K562 (cell line): ENCODE data around the gene CDC27.

Source experiments
- CTCF ChIP-seq, 3 experiments: IDR thresholded peaks in 2 of 3; conservative IDR thresholded peaks in 1 of 3; 2 replicates each; pipeline ENCODE4 v1.5.1; 2011 to 2012; ENCODE audit warnings: low read length in 3 of 3, mild to moderate bottlenecking in 3 of 3, control low read depth in 2 of 3, improper control_type of control experiment in 1 of 3, inconsistent platforms in 1 of 3, low read depth in 1 of 3, mixed read lengths in 1 of 3, moderate library complexity in 1 of 3; ENCODE audit not compliant: insufficient read depth in 2 of 3
- EZH2 ChIP-seq: IDR thresholded peaks from 2 replicates; pipeline ENCODE4 v1.6.1; 2012; ENCODE audit warnings: low read depth, mild to moderate bottlenecking, inconsistent platforms, low read length, borderline replicate concordance
- LEF1 ChIP-seq: fragments of 450-650 bp; IDR thresholded peaks from 2 replicates; pipeline ENCODE4 v1.6.1; 2016; ENCODE audit warnings: mild to moderate bottlenecking
- NFATC3 ChIP-seq: fragments of 450-650 bp; IDR thresholded peaks from 2 replicates; pipeline ENCODE4 v1.6.1; 2017; ENCODE audit warnings: mild to moderate bottlenecking
- POLR2AphosphoS5 ChIP-seq: IDR thresholded peaks from 2 replicates; pipeline ENCODE4 v1.6.1; 2011; ENCODE audit warnings: mild to moderate bottlenecking, low read depth, low read length, moderate library complexity; ENCODE audit not compliant: control insufficient read depth, insufficient read depth
- REST ChIP-seq, 2 experiments: fragments of 450-650 bp; formaldehyde crosslinking in 1 of 2; IDR thresholded peaks; 2 replicates each; pipeline versions ENCODE4 v1.4.0 to v1.6.1; 2014 to 2020; ENCODE audit warnings: mild to moderate bottlenecking in 2 of 2, borderline replicate concordance in 1 of 2, low read depth in 1 of 2
- SIRT6 ChIP-seq: IDR thresholded peaks from one replicate; pipeline ENCODE4 v1.6.1; 2012; ENCODE audit warnings: low read depth, mild to moderate bottlenecking, control low read depth, inconsistent platforms, low read length, moderate library complexity
- SMC3 ChIP-seq: conservative IDR thresholded peaks from 2 replicates; pipeline ENCODE4 v1.6.1; 2011; ENCODE audit warnings: low read depth, low read length, improper control_type of control experiment; ENCODE audit not compliant: insufficient read depth
- U2AF2 ChIP-seq: fragments of 200-400 bp; formaldehyde crosslinking; optimal IDR thresholded peaks from 2 replicates; pipeline ENCODE3; 2017; ENCODE audit warnings: low read depth, mild to moderate bottlenecking, low read length
- USF2 ChIP-seq: sonication (generic); formaldehyde crosslinking; IDR thresholded peaks from 2 replicates; pipeline ENCODE4 v1.5.0; 2020; ENCODE audit warnings: missing genetic modification reagents
- ZBTB17 ChIP-seq: fragments of 450-650 bp; formaldehyde crosslinking; IDR thresholded peaks from 2 replicates; pipeline ENCODE4 v1.4.0; 2020; ENCODE audit warnings: mild to moderate bottlenecking
- ZNF217 ChIP-seq: sonication (generic); formaldehyde crosslinking; IDR thresholded peaks from 2 replicates; pipeline ENCODE4 v1.8.0; 2022; ENCODE audit warnings: mild to moderate bottlenecking, missing genetic modification reagents

GRCh38 chr17:47179141-47179540 lies 10.0 kb downstream of the CDC27 start:
- TF ChIP-seq REST (IDR thresholded peaks at IDR 0.05; ENCODE audit: borderline replicate concordance), result no peak
- no peak for TF ChIP-seq REST (CRISPR knock-in tag; IDR thresholded peaks at IDR 0.05; ENCODE audit: low read depth)
- TF ChIP-seq POLR2AphosphoS5, result no peak
- no peak for TF ChIP-seq EZH2
- no peak for TF ChIP-seq USF2
- TF ChIP-seq ZNF217 (CRISPR knock-in tag), result no peak
- no peak for TF ChIP-seq U2AF2
- no peak for TF ChIP-seq NFATC3
- no peak for TF ChIP-seq SIRT6
- TF ChIP-seq ZBTB17, result no peak
- TF ChIP-seq LEF1, result no peak
- TF ChIP-seq CTCF (IDR thresholded peaks at IDR 0.05 in 2 of 3, conservative IDR thresholded peaks at IDR 0.05 in 1 of 3; ENCODE audit: insufficient read depth in 2 of 3, low read depth in 1 of 3, low read length in 3 of 3), result no peak
- TF ChIP-seq SMC3, result no peak
